Kidney glomerular epithelial cell (primary cell): Measurements from ENCODE around the gene SOX12.
"Not testable (repeated sequence)": the region's sequence is repeated elsewhere in the genome, so short reads cannot be mapped to it uniquely, and the experiment has no call there.

Source experiments
- DNase-seq: peaks from one replicate; lab custom pipeline; 2025; lab: John Stamatoyannopoulos, UW

The SOX12 gene

DNA sequence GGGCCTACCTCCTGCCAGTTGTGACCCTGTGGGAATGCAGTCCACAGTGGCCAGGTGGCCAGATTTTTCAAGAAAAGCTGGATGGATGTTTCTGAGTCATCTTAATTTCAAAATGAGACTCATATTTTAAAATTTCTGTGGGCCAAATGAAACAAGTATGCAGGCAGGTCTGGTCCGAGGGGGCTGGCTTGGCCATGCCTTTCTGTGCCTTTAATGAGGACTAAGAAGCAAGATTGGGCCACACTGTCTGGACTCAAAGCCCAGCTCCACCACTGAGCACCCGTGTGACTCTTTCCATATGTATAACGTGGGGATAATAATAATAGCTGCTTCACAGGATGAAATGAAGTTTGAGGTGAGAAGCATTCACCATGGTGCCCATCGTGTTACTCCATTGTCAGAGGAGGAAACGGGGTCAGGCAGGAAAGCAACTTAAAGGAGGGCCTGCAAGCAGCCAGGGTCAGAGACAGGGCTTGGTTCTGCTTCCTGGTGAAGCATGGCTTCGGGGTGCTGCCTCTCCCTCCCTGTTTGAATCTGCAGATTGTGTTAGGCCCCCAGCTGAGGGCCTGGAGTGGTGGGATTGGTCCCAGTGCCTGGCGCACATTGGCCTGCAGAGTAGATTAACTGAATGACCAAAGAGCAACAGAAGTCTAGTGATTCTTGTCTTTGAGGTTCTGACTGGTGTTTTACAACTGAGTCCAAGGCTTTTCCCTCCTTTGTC lies 3.8 kb downstream of the SOX12 start:
- DNase-seq, result no peak

DNA sequence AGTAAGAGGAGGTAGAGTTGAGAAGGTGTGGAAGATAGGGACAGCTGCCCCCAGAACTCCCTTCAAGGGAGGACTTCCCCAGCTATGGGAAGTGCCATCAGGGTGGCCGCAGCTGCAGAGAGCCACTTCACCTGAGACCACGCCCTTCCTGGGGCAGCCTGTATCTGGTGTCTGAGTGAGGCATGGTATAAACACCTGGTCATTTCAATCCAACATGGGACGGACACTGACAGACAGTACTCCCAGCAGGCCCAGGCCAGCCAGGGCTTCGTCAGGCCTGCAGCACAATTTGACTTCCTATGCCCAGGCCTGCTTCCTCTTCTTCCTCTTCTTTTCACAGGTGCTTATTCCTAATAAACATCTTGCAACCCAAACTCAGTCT lies 4.5 kb downstream of the SOX12 start:
- no peak for DNase-seq

DNA sequence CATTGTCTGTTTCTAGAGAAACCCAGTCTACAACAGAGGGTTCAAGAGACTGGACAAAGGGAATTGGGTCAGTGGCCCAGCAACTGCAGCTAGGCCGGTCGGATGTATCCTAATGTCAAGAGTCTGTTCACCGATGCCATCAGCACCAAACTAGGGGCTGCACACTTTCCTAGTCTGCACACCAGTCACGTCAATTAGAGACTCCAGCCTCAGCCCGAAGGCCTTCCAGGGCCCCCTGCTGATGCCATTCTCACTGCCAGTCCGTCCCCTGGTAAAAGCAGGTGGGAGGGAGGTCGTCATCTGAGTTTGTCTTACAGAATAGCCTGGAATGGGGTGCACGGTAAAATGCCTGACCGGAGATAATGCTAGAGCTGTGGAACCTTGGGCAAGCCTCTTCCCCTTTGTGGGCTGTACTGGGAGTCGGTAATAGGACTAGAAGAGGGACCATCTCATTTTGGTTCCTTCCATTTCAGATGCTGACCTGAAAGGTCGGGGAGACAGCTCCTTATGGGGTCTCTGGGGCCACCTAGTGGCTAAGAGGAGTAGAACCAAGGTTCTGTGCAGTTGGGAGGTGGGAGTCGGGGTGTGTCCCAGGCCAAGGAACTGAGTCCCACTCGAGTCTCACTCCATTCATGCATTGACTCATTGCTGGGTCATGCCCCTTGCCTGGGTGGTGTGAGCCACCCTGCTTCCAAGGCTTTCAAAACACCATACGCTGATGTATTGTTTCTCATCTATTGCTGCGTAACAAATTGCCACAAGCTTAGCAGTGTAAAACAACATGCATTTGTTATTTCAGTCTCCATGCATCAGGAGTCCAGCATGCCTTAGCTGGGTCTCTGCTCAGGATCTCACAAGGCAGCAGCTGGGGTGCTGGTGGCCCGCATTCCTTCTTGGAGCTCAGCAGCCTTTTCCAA lies 5.1 kb downstream of the SOX12 start:
- peak; percentile 41 for DNase-seq

DNA sequence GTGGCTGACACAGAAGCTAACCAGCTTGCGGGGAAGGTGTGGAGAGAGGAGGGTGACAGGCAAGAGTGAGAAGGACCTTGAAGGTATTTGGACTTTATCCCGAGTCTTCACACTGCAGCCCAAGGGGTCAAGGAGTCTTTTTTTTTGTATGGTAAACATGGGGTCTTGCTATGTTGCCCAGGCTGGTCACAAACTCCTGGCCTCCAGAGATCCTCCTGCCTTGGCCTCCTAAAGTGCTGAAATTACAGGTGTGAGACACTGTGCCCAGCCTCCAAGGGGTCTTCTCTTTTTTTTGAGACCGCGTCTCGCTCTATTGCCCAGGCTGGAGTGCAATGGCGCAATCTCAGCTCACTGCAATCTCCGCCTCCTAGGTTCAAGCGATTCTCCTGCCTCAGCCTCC lies 9.2 kb downstream of the SOX12 start:
- DNase-seq, result no peak

DNA sequence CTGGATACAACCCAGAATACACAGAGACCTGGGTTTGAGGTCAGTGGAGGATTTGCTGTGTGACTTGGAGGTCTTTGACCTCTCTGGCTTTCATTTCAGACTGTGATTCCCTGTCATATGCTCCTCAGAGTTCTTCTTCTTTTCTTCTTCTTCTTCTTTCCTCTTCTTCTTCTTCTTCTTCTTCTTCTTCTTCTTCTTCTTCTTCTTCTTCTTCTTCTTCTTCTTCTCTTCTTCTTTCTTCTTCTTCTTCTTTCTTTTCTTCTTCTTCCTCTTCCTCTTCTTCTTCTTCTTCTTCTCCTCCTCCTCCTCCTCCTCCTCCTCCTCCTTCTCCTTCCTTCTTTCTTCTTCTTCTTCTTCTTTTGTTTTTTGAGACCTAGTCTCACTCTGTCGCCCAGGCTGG lies 10.7 kb downstream of the SOX12 start:
- DNase-seq, result not testable (repeated sequence)

DNA sequence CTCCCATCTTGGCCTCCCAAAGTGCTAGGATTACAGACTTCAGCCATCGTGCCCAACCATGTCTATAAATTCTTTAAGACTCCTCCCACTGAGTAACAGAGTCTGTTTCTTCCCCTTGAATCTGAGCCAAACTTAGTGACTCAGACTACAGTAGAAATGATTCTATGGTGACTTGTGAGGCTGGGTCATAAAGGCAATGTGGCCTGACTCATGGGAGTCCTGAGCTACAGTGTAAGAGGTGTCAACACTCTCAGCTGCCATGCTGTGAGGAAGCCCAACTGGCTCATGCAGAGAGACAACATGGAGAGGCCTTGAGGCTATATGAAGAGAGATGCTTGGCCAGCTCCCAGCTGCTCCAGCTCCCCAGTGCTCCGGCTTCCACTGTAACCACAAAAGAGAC lies 16.3 kb downstream of the SOX12 start:
- DNase-seq, result peak; percentile 47

DNA sequence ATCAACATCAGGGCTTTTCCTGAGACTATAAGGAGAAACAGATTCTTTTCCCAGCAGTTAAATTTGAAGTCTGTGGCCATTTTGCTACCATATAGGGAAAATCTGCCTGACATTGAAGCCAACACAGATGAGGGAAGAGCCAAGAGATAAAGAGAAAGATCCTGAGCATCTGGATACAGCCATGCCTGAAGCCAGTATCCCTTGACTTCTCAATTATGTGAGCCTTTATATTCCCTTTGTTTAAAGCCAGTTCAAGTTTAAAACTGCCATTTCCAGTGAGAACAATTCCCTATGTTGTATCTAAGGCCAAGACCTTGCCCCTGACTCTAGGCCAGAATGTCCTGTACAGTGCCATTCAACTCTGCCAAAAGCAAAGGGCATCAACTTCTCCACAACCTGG lies 17.8 kb downstream of the SOX12 start:
- no peak for DNase-seq

DNA sequence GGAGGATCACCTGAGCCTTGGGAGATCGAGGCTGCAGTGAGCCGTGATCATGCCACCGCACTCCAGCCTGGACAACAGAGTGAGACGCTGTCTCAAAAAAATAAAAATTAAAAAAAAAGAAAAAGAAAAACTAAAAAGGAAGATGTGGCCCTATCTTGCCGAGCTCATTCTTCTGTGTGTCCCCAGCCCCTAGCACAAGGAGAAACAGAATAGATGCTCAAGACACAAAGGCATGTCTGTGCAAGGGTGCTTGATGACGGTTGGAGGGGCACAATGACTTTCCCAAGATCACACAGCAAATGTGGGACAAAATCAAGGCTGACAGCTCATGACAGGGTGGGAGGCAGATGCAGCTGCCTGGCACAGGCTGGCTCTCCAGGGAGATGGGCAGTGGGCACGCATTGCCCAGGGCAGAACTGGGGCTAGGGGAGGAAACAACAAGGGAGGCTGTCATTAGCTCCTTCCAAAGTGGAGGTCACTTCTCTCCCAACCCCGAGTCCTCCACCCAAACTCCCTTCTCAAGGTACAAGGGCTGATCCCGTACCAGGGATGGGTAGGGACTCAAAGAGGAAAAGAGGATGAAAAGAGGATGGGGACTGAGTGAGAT lies 20.8 kb downstream of the SOX12 start:
- no peak for DNase-seq

DNA sequence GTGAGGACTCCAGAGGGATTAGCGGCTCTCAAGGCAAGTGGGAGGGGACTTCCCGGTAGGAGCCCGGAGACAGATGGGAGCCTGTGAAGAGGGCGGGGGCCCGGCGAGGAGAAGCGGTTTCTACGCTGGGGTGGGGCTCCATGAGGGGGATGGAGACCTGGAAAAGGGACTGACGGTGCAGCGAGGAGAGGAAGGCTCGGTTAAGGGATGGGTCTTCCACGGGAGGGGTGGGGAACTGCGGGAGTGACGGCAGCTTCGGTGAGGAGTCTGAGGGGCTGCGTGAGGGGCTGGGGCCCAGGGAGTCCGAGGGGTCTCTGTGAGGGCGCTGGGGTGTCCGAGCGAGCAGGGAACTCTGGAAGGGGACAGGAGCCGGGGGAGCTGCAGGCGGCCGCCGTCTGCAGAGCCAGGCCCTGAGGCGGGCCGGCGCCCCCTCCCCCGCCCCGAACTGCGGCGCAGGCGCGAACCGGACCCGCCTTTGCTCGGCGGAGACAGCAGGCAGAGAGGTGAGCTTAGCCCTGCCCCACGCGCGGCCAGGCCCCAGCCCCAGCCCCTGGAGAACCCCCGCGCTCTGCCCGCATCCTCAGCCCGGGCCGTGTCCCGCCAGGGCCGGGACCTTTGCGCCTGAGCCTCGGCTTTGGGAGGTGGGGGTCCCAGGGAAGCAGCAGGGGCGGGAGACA lies 21.4 kb downstream of the SOX12 start, which contains the start of gene NRSN2:
TSS of gene NRSN2 (plus strand) at position 472 of the 677 bp plus-strand sequence. CDS start 2,533 bp downstream, outside the sequence.
- DNase-seq, result peak; percentile 45

DNA sequence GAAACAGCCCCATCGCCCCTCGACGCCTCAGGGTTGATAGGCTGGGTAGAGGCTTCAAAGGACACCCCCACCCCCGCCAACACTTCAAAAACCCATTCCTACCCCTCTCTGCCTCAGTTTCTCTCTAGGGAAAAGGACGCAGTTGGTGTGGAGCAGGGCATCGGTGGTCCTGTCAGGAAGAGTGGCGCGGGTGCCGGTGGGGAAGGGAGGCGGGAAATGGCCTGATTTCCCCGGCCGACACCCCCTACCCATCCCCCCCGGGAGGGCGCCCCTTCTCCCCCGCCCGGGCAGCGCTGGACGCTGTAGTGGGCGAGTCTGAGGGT lies 21.9 kb downstream of the SOX12 start:
- no peak for DNase-seq

DNA sequence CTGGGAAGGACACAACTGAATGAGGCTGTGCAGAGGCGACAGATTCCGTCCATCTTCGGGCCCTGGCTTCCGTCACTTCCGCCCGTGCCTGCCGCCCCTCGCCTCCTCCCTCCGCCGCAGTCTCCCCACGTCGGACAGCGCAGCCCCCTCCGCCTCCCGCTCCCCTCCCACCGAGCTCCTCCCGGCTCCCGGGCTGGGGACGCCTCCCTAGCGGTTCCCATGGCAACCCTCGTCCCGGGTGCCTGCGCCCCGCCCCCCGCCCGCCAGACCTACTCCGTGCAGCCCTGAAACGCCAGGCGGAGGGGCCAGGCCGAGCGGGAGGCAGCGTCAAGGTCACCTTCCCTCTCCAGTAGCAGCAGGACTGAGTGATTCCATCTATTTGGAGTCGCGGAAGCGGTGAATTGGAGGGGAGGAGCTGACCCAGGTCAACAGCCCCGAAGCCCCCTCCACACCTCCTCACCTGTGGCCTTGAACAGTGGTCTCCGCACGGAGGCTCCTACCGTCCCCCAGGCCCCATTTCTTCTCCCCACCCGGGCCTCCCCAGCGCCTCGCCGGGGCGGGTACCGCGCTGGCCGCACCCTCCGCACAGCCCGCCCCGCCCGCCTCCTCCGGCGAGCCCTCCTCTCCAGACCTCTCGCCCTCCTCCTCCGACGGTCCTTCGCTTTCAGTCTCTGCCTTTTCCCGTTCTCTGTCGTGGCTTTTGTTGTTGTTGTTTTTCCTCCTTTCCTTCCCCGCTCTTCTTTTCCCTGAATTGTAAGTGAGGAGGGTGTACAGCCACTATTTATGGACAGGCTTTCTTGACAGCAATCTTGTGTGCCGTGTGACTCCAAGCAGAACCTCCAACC lies 22.5 kb downstream of the SOX12 start:
- DNase-seq, result peak; percentile 77

DNA sequence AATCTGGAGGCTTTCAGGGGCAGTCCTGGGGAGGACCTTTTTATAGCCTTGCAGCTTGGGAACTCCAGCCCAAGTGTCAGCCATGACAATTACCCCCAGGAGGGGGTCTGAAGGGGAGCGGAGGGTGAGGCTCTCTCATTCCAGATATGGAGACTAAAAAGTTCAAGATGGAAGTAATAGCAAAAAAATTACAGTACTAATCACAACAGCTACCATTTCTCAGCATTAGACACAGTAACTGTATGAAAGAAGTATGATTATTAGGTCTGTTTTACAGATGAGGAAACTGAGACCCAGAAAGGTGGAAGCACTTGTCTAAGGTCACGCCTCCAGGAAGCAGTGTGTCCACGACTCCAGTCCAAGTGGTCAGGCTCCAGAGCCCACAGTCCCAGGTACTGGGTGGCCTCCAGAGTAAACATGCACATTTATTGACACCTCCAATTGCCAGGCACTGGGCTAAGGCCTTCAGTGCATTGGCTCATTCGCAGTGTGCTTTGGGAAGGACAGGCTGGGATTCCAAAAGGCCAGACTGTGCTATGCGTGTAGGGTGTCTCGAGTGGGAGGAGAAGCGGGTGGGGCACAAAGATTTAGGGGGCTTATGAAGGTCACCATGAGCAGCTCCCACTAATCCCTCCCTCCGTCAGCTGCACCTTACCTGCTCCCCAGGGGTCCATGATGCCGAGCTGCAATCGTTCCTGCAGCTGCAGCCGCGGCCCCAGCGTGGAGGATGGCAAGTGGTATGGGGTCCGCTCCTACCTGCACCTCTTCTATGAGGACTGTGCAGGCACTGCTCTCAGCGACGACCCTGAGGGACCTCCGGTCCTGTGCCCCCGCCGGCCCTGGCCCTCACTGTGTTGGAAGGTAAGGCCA lies 23.9 kb downstream of the SOX12 start:
- no peak for DNase-seq

DNA sequence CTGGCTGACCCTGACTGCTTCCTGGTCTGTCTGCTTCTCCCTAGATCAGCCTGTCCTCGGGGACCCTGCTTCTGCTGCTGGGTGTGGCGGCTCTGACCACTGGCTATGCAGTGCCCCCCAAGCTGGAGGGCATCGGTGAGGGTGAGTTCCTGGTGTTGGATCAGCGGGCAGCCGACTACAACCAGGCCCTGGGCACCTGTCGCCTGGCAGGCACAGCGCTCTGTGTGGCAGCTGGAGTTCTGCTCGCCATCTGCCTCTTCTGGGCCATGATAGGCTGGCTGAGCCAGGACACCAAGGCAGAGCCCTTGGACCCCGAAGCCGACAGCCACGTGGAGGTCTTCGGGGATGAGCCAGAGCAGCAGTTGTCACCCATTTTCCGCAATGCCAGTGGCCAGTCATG lies 27.8 kb downstream of the SOX12 start:
- no peak for DNase-seq

DNA sequence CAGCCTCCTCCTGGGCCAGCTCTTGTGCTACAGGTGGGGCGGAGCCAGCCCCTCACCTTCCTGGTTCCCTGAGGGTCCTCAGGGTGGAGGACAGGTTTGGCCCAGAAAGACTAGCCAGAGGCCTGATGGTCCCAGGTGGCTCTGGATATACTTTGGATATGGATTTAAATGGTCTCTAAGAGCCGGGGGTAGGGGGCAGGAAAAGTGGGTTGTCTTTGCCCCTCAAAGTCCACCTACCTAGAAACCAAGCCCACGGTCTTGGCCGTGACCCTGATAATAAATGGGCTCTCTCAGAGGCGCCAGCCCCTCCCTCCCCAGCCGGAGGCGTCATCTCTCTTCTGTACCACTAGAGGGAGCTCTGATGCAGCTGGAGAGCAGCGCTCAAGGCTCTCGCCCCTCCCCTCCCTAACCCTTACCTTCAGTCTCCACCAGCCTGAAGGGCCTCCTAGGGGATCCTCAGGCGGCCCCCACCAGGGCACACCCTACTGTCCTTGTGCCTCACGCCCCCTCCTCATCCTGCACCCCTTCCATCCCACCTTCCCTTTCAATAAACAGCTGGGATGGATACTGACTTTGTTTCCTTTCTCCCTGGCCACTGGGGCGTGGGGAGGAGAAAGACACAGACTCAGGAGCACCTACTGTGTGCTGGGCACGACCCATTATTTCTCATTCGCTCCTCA lies 29.1 kb downstream of the SOX12 start:
- DNase-seq, result peak; percentile 71

DNA sequence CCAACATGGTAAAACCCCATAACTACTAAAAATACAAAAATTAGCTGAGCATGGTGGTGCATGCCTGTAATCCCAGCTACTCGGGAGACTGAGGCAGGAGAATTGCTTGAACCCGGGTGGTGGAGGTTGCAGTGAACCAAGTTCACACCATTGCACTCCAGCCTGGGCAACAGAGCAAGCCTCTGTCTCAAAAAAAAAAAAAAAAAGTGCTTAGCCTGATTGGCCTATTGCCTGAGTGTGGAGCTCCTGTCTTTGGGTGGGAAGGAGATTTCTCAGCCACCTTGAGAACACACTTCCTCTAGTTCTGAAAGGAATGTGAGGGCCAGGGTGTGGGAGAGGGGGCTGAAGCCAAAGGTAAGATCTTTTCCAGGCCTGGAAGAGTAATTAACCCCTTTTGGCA lies 30.8 kb downstream of the SOX12 start:
- DNase-seq, result not testable (repeated sequence)

DNA sequence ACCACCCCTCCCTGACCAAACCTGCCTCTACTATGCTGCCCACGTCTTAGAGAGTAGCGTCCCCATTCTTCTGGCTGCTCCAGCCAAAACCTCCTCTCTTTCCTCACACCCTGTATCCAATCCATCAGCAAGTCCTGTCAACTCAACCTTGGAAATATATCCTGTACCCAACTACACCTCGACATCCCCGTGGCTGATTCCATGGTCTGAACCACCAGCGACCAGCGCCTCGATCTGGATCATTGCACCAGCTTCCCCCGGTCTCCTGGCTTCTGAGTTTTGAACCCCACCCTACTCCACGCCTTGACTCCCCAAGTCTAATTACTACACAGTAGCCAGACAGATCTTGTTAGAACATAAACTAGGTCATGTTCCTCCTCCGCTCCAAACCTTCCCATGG lies 31.4 kb downstream of the SOX12 start:
- DNase-seq, result no peak

DNA sequence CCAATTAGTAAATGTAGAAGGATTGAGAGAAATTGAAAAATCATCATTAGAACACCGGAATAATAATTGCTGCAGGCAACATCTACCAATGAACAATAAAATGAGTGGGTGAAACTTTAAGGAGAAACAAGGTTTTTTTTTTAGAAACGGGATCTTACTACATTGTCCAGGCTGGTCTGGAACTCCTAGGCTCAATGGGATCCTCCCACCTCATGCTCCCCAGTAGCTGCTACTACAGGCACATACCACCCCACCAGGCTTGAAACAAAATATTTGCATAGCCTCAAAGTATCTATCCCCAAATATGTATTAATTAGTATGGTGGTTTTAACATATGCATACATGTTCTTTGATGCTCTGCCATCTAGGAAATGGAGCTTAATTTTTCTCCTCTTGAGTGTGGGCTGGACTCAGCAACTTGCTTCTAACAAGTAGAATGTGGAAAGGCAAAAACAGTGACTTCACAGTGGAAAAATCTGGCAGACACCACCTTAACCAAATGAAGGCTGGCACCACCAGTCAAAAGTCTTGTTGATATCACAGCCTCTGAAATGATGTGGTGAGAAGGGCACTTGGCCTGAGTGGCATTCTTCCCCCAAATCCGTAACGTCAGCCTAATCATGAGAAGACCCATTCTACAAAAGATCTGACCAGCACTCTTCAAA lies 33.7 kb downstream of the SOX12 start:
- no peak for DNase-seq

DNA sequence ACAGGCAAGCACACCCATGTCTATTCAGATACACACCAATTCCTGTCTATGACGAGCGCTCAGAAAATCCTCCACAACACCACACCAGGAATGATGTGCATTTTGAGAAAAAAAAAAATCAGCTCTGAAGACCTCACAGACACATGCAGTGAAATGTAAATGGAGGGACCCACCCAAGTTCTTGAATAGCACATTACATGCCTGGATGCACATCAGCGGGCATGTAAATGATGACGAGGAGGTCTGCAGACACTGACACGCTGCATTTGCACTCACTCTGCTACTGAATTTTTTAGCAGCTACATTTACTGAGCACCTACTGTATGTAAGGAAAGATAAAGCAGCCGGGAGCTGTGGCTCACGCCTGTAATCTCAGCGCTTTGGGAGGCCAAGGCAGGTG lies 36.2 kb downstream of the SOX12 start:
- peak; percentile 18 for DNase-seq
